HG03432 (cell line): ENCODE measurements around the gene ADAMTS17.

Source experiments
- ATAC-seq: cut with Tn5 transposase; IDR thresholded peaks from one replicate; pipeline ENCODE4 v1.9.1; 2021; ENCODE audit warnings: mild to moderate bottlenecking, moderate library complexity; ENCODE audit not compliant: unreplicated experiment

Gene ADAMTS17

GRCh38 chr15:100058458-100058857 lies 283.3 kb downstream of the ADAMTS17 start:
- ATAC-seq = no peak

- ATAC-seq = no peak
These were observed 284.5 kb downstream of the ADAMTS17 start for GRCh38 chr15:100057281-100057680.

- ATAC-seq = no peak
These were observed 285.2 kb downstream of the ADAMTS17 start for GRCh38 chr15:100056411-100057072.

GRCh38 chr15:100055821-100056220 lies 286.0 kb downstream of the ADAMTS17 start:
- ATAC-seq = no peak

- ATAC-seq = no peak
These were observed 287.2 kb downstream of the ADAMTS17 start for GRCh38 chr15:100054539-100054938.

- no peak for ATAC-seq
These were observed 288.2 kb downstream of the ADAMTS17 start for GRCh38 chr15:100053474-100054121.

GRCh38 chr15:100052716-100053473 lies 288.9 kb downstream of the ADAMTS17 start:
- no peak for ATAC-seq

GRCh38 chr15:100050877-100051786 lies 290.6 kb downstream of the ADAMTS17 start:
- no peak for ATAC-seq

GRCh38 chr15:100049936-100050876 lies 291.6 kb downstream of the ADAMTS17 start:
- no peak for ATAC-seq

- no peak for ATAC-seq
These were observed 292.3 kb downstream of the ADAMTS17 start for GRCh38 chr15:100049483-100049882.

- ATAC-seq = no peak
These were observed 293.0 kb downstream of the ADAMTS17 start for GRCh38 chr15:100048736-100049135.

GRCh38 chr15:100043692-100044091 lies 298.1 kb downstream of the ADAMTS17 start:
- ATAC-seq = no peak

- no peak for ATAC-seq
These were observed 298.6 kb downstream of the ADAMTS17 start for GRCh38 chr15:100043068-100043641.

- ATAC-seq = no peak
These were observed 299.2 kb downstream of the ADAMTS17 start for GRCh38 chr15:100042558-100042957.

GRCh38 chr15:100041127-100041828 lies 300.5 kb downstream of the ADAMTS17 start:
- ATAC-seq = no peak

GRCh38 chr15:100039994-100040393 lies 301.8 kb downstream of the ADAMTS17 start:
- ATAC-seq = no peak

GRCh38 chr15:100038736-100039135 lies 303.0 kb downstream of the ADAMTS17 start:
- ATAC-seq = no peak

- no peak for ATAC-seq
These were observed 303.9 kb downstream of the ADAMTS17 start for GRCh38 chr15:100037901-100038300.

GRCh38 chr15:100036015-100036414 lies 305.8 kb downstream of the ADAMTS17 start:
- no peak for ATAC-seq
